HFF-Myc (cell line): Measurements from ENCODE around the gene PCF11.

Source experiments
- DNase-seq: peaks from one replicate; pipeline ENCODE4 v3.0.0-alpha.2; 2011; ENCODE audit warnings: low read depth; ENCODE audit errors: extremely low read depth
- H3K4me3 ChIP-seq: replicated peaks from 2 replicates; pipeline ENCODE4 v1.5.1; 2011; ENCODE audit warnings: low read depth, mild to moderate bottlenecking, control low read depth, low read length
- TF ChIP-seq, protein P1 (sequence below): IDR thresholded peaks from 2 replicates; pipeline ENCODE4 v1.5.1; 2012; ENCODE audit warnings: mild to moderate bottlenecking, low read depth, low read length, control low read depth; ENCODE audit errors: missing control alignments

PCF11 gene

DNA sequence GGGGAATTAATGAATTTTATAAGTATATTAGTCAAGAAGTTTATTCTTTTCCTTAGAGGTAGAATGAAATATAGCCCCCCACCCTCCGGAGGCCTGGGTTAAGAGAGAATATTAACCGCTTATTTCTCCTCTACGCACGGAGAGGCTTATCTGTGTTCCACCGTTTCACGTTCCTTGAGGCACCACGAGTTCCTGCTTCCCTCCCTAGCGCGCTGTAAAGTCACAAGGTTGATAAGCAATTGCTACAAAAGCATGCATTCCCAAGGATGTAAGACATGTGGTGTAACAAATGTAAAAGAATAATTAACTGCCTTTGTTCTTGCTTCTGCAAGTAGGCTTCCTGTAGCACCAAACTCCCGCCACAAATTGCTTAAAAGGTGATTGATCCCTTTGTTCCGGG, 35.1 kb downstream of the PCF11 start:
- DNase-seq, result no peak
- TF ChIP-seq, protein P1, sequence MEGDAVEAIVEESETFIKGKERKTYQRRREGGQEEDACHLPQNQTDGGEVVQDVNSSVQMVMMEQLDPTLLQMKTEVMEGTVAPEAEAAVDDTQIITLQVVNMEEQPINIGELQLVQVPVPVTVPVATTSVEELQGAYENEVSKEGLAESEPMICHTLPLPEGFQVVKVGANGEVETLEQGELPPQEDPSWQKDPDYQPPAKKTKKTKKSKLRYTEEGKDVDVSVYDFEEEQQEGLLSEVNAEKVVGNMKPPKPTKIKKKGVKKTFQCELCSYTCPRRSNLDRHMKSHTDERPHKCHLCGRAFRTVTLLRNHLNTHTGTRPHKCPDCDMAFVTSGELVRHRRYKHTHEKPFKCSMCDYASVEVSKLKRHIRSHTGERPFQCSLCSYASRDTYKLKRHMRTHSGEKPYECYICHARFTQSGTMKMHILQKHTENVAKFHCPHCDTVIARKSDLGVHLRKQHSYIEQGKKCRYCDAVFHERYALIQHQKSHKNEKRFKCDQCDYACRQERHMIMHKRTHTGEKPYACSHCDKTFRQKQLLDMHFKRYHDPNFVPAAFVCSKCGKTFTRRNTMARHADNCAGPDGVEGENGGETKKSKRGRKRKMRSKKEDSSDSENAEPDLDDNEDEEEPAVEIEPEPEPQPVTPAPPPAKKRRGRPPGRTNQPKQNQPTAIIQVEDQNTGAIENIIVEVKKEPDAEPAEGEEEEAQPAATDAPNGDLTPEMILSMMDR, result no peak
- peak overlapping the region; percentile 94 for H3K4me3 ChIP-seq

DNA sequence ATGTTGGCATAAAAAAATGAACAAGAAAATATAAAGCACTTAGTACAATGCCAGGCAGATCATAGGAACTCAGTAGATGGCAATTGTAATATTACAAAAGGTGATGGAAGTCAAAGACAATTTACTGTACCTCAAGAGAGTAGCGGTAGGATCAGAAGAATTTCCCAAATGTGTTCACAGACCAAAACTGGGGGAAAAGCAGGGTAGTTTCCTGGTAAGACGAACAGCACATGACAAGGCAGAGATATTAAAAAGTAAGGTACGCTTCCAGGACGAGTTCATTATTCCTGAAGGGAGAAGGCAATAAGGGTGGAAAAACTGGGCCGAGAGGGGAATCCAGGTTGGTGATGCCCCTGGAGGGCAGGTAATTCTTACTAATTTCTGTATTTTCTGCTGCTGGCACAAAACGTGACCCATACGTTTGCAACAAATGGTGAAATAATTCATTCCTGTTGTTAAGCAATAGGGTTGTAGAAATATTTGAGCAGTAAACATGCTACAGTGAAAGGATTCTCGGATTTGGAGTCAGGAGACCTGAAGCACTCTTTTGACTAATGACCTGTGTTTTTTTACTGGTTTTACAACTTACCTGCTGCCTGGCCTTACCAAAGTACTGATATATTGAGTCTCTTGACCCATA, 35.8 kb downstream of the PCF11 start:
- no peak for DNase-seq
- TF ChIP-seq, protein P1, result no peak

DNA sequence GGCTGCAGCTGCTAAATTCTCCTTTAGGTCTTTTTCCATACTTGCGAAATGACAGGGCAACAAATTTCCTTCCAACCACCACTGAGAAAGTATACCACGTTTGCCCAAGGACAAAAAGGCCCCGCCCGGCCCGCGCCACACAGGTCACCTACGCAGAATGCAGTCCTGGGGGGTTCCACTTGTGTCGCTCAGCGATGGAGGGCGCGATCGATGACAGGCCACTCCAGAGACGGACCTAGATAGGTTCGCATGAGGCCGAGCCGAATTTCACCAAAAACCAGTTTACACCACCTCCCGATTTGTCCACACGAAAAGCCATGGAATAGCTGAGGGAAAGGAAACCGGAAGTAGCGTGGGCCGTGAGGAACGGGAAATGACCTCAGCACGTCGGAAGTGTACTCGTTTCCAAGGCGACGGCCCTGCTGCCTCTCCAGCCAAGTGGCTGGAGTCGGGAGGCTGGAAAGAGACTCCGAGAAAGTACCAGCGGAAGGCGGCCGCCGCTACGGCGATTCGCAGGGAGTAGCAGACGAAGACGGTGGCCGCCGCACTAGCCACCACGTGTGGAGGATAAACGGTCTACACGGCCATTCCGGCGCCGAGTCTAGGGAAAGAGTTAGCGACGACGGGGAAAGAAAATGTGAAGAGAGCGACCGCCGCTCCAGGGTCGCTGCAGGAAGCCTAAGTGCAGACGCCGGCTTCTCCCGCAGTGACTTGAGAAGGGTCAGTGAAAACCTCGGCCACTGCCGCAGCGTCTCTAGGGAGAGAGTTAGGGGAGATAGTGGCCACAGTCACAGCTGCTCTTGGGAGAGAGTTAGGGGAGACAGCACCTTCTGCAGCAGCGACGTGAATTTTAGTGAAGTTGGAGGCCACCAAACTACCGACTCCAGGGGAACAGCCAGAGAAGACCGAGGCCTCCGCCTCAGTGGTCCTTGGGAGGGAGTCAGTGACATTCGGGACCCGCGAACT, 36.7 kb downstream of the PCF11 start, which contains the start of gene ANKRD42:
Gene ANKRD42 (plus strand): TSS at position 398 of the 966 bp plus-strand sequence. CDS start 959 bp downstream, outside the sequence.
- peak within 1 kb of the TSS; percentile 94 for H3K4me3 ChIP-seq
- DNase-seq, result peak; percentile 89
- TF ChIP-seq, protein P1, result no peak

More for the DNA sequence above, 35.8 kb downstream of the PCF11 start:
- H3K4me3 ChIP-seq, result peak overlapping the region; percentile 94

DNA sequence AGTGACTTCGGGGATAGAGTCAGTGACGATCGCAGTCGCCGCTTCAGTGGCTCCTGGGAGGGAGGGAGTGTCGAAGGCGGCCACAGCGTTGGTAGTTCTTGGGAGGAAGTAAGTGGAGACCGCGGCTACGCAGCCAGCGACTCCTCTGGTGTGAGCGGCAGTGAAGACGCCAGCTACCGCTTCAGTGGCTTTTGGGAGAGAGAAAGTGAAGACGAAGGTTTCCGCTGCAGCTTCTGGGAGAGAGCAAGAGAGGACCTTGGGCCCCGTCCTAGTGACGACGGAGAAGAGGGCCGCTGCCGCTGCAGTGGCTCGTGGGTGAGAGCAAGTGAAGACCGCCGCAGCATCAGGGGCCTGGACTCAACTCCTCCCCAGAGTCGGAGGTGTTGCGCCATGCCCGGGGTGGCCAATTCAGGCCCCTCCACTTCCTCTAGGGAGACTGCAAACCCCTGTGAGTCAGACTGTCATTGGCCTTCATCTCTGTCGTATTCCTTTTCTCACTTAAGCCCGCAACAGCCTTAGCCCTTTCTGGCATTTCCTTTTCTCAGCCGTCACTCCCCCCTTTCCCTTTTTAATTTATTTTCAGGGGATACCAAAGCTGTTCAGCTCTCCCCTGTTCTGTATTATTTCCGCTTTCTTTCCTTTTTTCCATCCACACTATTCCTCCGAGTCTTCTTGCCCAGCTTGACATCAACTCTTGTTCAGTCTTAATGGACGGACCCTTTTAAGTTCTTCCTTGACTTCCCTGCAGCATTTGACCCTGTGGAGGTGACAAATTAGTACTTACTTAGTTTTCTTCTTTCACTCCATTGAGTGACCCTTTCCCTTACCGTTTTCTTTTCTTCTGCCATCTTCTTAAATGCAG, 37.6 kb downstream of the PCF11 start:
- TF ChIP-seq, protein P1, result peak; percentile 3
- DNase-seq, result no peak
- H3K4me3 ChIP-seq, result peak overlapping the region; percentile 94

DNA sequence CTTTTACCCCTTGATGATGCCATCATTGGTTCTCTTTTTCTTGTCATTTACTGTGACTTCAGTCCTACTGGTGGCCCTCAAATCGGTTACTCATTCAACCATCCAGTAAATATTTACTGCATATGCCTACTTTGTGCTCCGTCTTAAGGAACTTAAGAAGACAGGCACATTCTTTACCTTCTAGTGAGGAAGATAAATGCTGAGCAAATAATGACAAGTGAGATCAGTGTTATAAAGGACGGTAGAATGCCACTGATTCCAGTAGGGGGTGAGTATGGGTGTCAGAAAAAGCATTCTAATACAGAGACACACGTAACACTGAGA, 38.2 kb downstream of the PCF11 start:
- TF ChIP-seq, protein P1, result no peak
- peak overlapping the region; percentile 94 for H3K4me3 ChIP-seq
- DNase-seq, result no peak

DNA sequence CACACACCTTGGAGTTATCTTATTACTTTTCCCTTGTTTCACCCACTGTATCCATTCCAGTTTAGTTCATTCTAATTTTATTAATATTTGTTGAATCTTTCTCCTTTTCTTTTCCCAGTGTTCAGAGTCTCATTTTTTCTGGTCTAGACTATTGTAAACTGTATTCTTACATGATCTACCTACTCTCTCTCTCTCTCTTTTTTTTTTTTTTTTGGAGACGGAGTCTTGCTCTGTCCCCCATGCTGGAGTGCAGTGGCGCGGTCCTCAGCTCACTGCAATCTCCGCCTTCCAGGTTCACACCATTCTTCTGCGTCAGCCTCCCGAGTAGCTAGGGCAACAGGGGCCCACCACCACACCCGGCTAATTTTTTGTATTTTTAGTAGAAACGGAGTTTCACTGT, 38.7 kb downstream of the PCF11 start:
- no peak overlapping the region for H3K4me3 ChIP-seq
- DNase-seq, result no peak
- TF ChIP-seq, protein P1, result no peak
